PFSK-1 (cell line): ENCODE data around the gene CEP112.

Source experiments
- POLR2AphosphoS5 ChIP-seq: IDR thresholded peaks from 2 replicates; pipeline ENCODE4 v1.6.1; 2012; ENCODE audit warnings: low read depth, mild to moderate bottlenecking, control low read depth, low read length, moderate library complexity
- TAF1 ChIP-seq: IDR thresholded peaks from 2 replicates; pipeline ENCODE4 v1.6.1; 2012; ENCODE audit warnings: low read length, control low read depth, borderline replicate concordance; ENCODE audit not compliant: insufficient read depth
- TF ChIP-seq, protein P1 (sequence below), 2 experiments: IDR thresholded peaks; 2 replicates each; pipeline versions ENCODE4 v1.6.1 to v1.8.0; 2011 to 2012; ENCODE audit warnings: low read depth in 2 of 2, low read length in 2 of 2, control low read depth in 1 of 2, inconsistent platforms in 1 of 2, mild to moderate bottlenecking in 1 of 2, moderate library complexity in 1 of 2; ENCODE audit not compliant: insufficient read depth in 1 of 2

DNA sequence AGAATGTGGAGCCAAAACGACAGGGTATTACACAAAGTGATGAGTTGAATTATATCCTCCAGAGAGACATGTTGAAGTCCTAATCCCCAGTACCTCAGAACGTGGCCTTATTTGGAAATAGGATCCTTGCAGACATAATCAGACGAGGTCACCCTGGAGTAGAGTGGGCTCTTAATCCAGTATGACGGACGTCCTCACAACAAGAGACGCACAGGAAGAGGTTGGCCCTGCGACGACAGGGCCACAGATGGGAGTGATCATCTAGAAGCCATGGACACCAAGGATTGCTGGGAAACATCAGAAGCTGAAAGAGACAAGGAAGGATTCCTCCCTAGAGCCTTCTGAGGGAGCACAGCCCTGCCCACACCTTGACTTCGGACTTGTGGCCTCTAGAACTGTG is 488.0 kb downstream of the CEP112 start:
- TF ChIP-seq TAF1 (no peak), POLR2AphosphoS5 (no peak)
- TF ChIP-seq, protein P1, sequence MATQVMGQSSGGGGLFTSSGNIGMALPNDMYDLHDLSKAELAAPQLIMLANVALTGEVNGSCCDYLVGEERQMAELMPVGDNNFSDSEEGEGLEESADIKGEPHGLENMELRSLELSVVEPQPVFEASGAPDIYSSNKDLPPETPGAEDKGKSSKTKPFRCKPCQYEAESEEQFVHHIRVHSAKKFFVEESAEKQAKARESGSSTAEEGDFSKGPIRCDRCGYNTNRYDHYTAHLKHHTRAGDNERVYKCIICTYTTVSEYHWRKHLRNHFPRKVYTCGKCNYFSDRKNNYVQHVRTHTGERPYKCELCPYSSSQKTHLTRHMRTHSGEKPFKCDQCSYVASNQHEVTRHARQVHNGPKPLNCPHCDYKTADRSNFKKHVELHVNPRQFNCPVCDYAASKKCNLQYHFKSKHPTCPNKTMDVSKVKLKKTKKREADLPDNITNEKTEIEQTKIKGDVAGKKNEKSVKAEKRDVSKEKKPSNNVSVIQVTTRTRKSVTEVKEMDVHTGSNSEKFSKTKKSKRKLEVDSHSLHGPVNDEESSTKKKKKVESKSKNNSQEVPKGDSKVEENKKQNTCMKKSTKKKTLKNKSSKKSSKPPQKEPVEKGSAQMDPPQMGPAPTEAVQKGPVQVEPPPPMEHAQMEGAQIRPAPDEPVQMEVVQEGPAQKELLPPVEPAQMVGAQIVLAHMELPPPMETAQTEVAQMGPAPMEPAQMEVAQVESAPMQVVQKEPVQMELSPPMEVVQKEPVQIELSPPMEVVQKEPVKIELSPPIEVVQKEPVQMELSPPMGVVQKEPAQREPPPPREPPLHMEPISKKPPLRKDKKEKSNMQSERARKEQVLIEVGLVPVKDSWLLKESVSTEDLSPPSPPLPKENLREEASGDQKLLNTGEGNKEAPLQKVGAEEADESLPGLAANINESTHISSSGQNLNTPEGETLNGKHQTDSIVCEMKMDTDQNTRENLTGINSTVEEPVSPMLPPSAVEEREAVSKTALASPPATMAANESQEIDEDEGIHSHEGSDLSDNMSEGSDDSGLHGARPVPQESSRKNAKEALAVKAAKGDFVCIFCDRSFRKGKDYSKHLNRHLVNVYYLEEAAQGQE (IDR thresholded peaks at IDR 0.05; ENCODE audit: insufficient read depth in 1 of 2, low read depth in 2 of 2, low read length in 2 of 2): no peak
